ENCODE measurements around the gene RHBDF2.
A peak's percentile ranks its signal among the peaks of the same experiment; 100 is the strongest.

RHBDF2 gene

GRCh38 chr17:76500747-76501017 lies 541 bp downstream of the RHBDF2 start:
- DNase-seq: no peak

- DNase-seq: no peak
Observed at GRCh38 chr17:76500074-76500746, 1.0 kb downstream of the RHBDF2 start.

- DNase-seq: no peak
Observed at GRCh38 chr17:76499267-76499667, 2.0 kb downstream of the RHBDF2 start.

- no peak for DNase-seq
Observed at GRCh38 chr17:76498876-76499251, 2.4 kb downstream of the RHBDF2 start.

- DNase-seq: peak; percentile 69
Observed at GRCh38 chr17:76497979-76498875, 3.0 kb downstream of the RHBDF2 start.

GRCh38 chr17:76497699-76497978 lies 3.6 kb downstream of the RHBDF2 start:
- no peak for DNase-seq

GRCh38 chr17:76496464-76496863 lies 4.8 kb downstream of the RHBDF2 start:
- no peak for DNase-seq

GRCh38 chr17:76495663-76496400 lies 5.4 kb downstream of the RHBDF2 start:
- no peak for DNase-seq

GRCh38 chr17:76493505-76494167 lies 7.6 kb downstream of the RHBDF2 start:
- no peak for DNase-seq

GRCh38 chr17:76492989-76493501 lies 8.2 kb downstream of the RHBDF2 start:
- no peak for DNase-seq

GRCh38 chr17:76492123-76492988 lies 8.9 kb downstream of the RHBDF2 start:
- peak; percentile 42 for DNase-seq

- no peak for DNase-seq
Observed at GRCh38 chr17:76491271-76492122, 9.7 kb downstream of the RHBDF2 start.

- DNase-seq: no peak
Observed at GRCh38 chr17:76490112-76490710, 11.0 kb downstream of the RHBDF2 start.

GRCh38 chr17:76487451-76488192 lies 13.6 kb downstream of the RHBDF2 start:
- DNase-seq: no peak

GRCh38 chr17:76485569-76485968 lies 15.7 kb downstream of the RHBDF2 start:
- no peak for DNase-seq

GRCh38 chr17:76484228-76484725 lies 16.9 kb downstream of the RHBDF2 start:
- DNase-seq: no peak

GRCh38 chr17:76481071-76481655 lies 20.1 kb downstream of the RHBDF2 start:
- no peak for DNase-seq

- no peak for DNase-seq
Observed at GRCh38 chr17:76480632-76481031, 20.6 kb downstream of the RHBDF2 start.

GRCh38 chr17:76479515-76480060 lies 21.6 kb downstream of the RHBDF2 start:
- no peak for DNase-seq

All from right kidney (tissue), 1 donor.